SK-N-SH (cell line): Measurements from ENCODE around the gene PUSL1. TPM values are rescaled to one million over a fixed set of nuclear protein-coding genes. Genes with fewer than 3 reads are reported as not detected.

Experiments used
- CTCF ChIA-PET: fragments of 300-600, 350-600 bp; formaldehyde crosslinking; extraction: SDS; loops from one replicate; lab custom pipeline; 2021; lab: Yijun Ruan, JAX
- POLR2A ChIA-PET: fragments of 350-600 bp; sonication (Branson Sonifier 250); formaldehyde crosslinking; extraction: SDS; loops from one replicate; lab custom pipeline; 2020; ENCODE audit warnings: antibody characterized with exemption, inconsistent platforms; lab: Yijun Ruan, JAX
- DNase-seq: peaks from one replicate; pipeline ENCODE4 v3.0.0; 2012
- H2AFZ ChIP-seq: fragments of 200-600 bp; sonication (generic); 2 replicates; pipeline ENCODE4 v1.8.1; 2016; ENCODE audit warnings: antibody characterized with exemption, mild to moderate bottlenecking, low read depth
- H3F3A ChIP-seq: fragments of 200-600 bp; sonication (generic); replicated peaks from 2 replicates; pipeline ENCODE3; 2016; ENCODE audit warnings: antibody characterized with exemption, mild to moderate bottlenecking; ENCODE audit not compliant: insufficient read depth
- H3K27ac ChIP-seq, 2 experiments: fragments of 200-500 bp in 1 of 2; fragments of 200-600 bp in 1 of 2; sonication (Bioruptor generic) in 1 of 2; sonication (generic), shearing (Covaris generic) in 1 of 2; 2 replicates each; pipeline versions ENCODE4 v1.5.1 to v1.6.1; 2014 to 2016; ENCODE audit warnings: low read depth in 2 of 2, inconsistent platforms in 1 of 2, low read length in 1 of 2, mild to moderate bottlenecking in 1 of 2, mixed read lengths in 1 of 2
- H3K27me3 ChIP-seq: fragments of 200-600 bp; sonication (generic), shearing (Covaris generic); 2 replicates; pipeline ENCODE4 v1.6.1; 2016; ENCODE audit warnings: mixed run types; ENCODE audit not compliant: insufficient read depth
- H3K36me3 ChIP-seq, 2 experiments: fragments of 200-500 bp in 1 of 2; fragments of 200-600 bp in 1 of 2; sonication (Bioruptor generic) in 1 of 2; sonication (generic) in 1 of 2; replicated peaks in 1 of 2; 2 replicates each; pipeline versions ENCODE3 to v1.5.1; 2014 to 2016; ENCODE audit warnings: low read length in 1 of 2, mild to moderate bottlenecking in 1 of 2; ENCODE audit not compliant: insufficient read depth in 2 of 2, control insufficient read depth in 1 of 2
- H3K4me1 ChIP-seq, 2 experiments: fragments of 200-500 bp in 1 of 2; fragments of 200-600 bp in 1 of 2; sonication (Bioruptor generic) in 1 of 2; sonication (generic), shearing (Covaris generic) in 1 of 2; 2 replicates each; pipeline versions ENCODE4 v1.5.1 to v1.6.1; 2014 to 2016; ENCODE audit warnings: low read depth in 1 of 2, low read length in 1 of 2, mixed run types in 1 of 2; ENCODE audit not compliant: insufficient read depth in 2 of 2, control insufficient read depth in 1 of 2
- H3K4me2 ChIP-seq: fragments of 200-600 bp; sonication (generic), shearing (Covaris generic); 2 replicates; pipeline ENCODE4 v1.6.1; 2017; ENCODE audit warnings: mixed run types
- H3K4me3 ChIP-seq, 2 experiments: fragments of 200-500 bp in 1 of 2; fragments of 200-600 bp in 1 of 2; sonication (Bioruptor generic) in 1 of 2; sonication (generic), shearing (Covaris generic) in 1 of 2; 2 replicates each; pipeline versions ENCODE4 v1.5.1 to v1.8.1; 2014 to 2016; ENCODE audit warnings: low read depth in 2 of 2, inconsistent platforms in 1 of 2, low read length in 1 of 2, mild to moderate bottlenecking in 1 of 2, mixed read lengths in 1 of 2, moderate library complexity in 1 of 2
- H3K79me2 ChIP-seq: fragments of 200-600 bp; sonication (generic); 2 replicates; pipeline ENCODE4 v1.8.1; 2017; ENCODE audit warnings: mild to moderate bottlenecking; ENCODE audit not compliant: insufficient read depth
- H3K9ac ChIP-seq: fragments of 200-600 bp; sonication (generic); 2 replicates; pipeline ENCODE4 v1.6.1; 2017; ENCODE audit warnings: mixed run types
- H3K9me2 ChIP-seq: fragments of 200-600 bp; sonication (generic); 2 replicates; pipeline ENCODE4 v1.6.1; 2017; ENCODE audit warnings: mixed run types
- H3K9me3 ChIP-seq: fragments of 200-600 bp; sonication (generic); 2 replicates; pipeline ENCODE4 v1.6.1; 2017; ENCODE audit warnings: mixed run types, mild to moderate bottlenecking, moderate library complexity
- H4K20me1 ChIP-seq: fragments of 200-600 bp; sonication (generic); 2 replicates; pipeline ENCODE4 v1.6.1; 2017; ENCODE audit warnings: mild to moderate bottlenecking, mixed run types; ENCODE audit not compliant: insufficient read depth
- CHD2 ChIP-seq: fragments of 150-350 bp; IDR thresholded peaks from 2 replicates; pipeline ENCODE4 v1.6.1; 2018; ENCODE audit warnings: low read length; ENCODE audit not compliant: partially characterized antibody
- ELF1 ChIP-seq: IDR thresholded peaks from 2 replicates; pipeline ENCODE4 v1.4.0; 2012
- EZH2phosphoT487 ChIP-seq: fragments of 200-600 bp; sonication (generic); IDR thresholded peaks from 2 replicates; pipeline ENCODE4 v1.6.1; 2017; ENCODE audit warnings: low read depth, mixed run types, mild to moderate bottlenecking, antibody characterized with exemption, moderate library complexity, borderline replicate concordance
- FOSL2 ChIP-seq: IDR thresholded peaks from 2 replicates; pipeline ENCODE4 v1.4.0; 2012; ENCODE audit warnings: low read depth, mild to moderate bottlenecking, moderate library complexity, borderline replicate concordance
- FOXJ3 ChIP-seq: sonication (generic); formaldehyde crosslinking; IDR thresholded peaks from 2 replicates; pipeline ENCODE4 v1.5.1; 2020; ENCODE audit warnings: mild to moderate bottlenecking, missing genetic modification reagents
- GABPA ChIP-seq: IDR thresholded peaks from 2 replicates; pipeline ENCODE4 v1.4.0; 2012; ENCODE audit warnings: low read depth, mild to moderate bottlenecking
- GATA2 ChIP-seq: sonication (generic); formaldehyde crosslinking; IDR thresholded peaks from 2 replicates; pipeline ENCODE4 v1.5.0; 2020; ENCODE audit warnings: mild to moderate bottlenecking, missing genetic modification reagents
- IRF3 ChIP-seq: fragments of 150-350 bp; IDR thresholded peaks from 2 replicates; pipeline ENCODE4 v1.6.1; 2016; ENCODE audit warnings: mild to moderate bottlenecking, low read depth, low read length
- MAX ChIP-seq: IDR thresholded peaks from 2 replicates; pipeline ENCODE4 v1.4.0; 2012; ENCODE audit warnings: low read depth
- MEF2A ChIP-seq: IDR thresholded peaks from 2 replicates; pipeline ENCODE4 v1.4.0; 2012; ENCODE audit warnings: low read depth, borderline replicate concordance
- MXI1 ChIP-seq: IDR thresholded peaks from 2 replicates; pipeline ENCODE4 v1.6.1; 2012; ENCODE audit warnings: mild to moderate bottlenecking, low read depth, low read length, improper control_type of control experiment
- NFIC ChIP-seq: IDR thresholded peaks from 2 replicates; pipeline ENCODE4 v1.4.0; 2012; ENCODE audit warnings: borderline replicate concordance
- NRF1 ChIP-seq: IDR thresholded peaks from 2 replicates; pipeline ENCODE4 v1.6.1; 2012; ENCODE audit warnings: low read depth, mild to moderate bottlenecking, low read length
- PBX3 ChIP-seq: IDR thresholded peaks from 2 replicates; pipeline ENCODE4; 2012
- RAD21 ChIP-seq: IDR thresholded peaks from 2 replicates; pipeline ENCODE4 v1.6.1; 2012; ENCODE audit warnings: mild to moderate bottlenecking, low read length
- RCOR1 ChIP-seq: fragments of 150-350 bp; IDR thresholded peaks from 2 replicates; pipeline ENCODE4 v1.6.1; 2017; ENCODE audit warnings: antibody characterized with exemption, low read length
- RFX5 ChIP-seq: IDR thresholded peaks from 2 replicates; pipeline ENCODE4 v1.6.1; 2012; ENCODE audit warnings: mild to moderate bottlenecking, improper control_type of control experiment, low read length
- RXRA ChIP-seq: IDR thresholded peaks from 2 replicates; pipeline ENCODE4 v1.4.0; 2012; ENCODE audit warnings: low read depth, mild to moderate bottlenecking, borderline replicate concordance
- SIN3A ChIP-seq: IDR thresholded peaks from 2 replicates; pipeline ENCODE4 v1.6.1; 2012; ENCODE audit warnings: low read depth, mild to moderate bottlenecking, low read length, moderate library complexity, borderline replicate concordance
- SMC3 ChIP-seq: IDR thresholded peaks from 2 replicates; pipeline ENCODE4 v1.6.1; 2012; ENCODE audit warnings: low read depth, low read length, improper control_type of control experiment
- TAF1 ChIP-seq: IDR thresholded peaks from 2 replicates; pipeline ENCODE4 v1.6.1; 2012; ENCODE audit warnings: low read depth, mild to moderate bottlenecking, low read length, moderate library complexity, borderline replicate concordance
- USF1 ChIP-seq: IDR thresholded peaks from 2 replicates; pipeline ENCODE4 v1.4.0; 2012; ENCODE audit warnings: low read depth, borderline replicate concordance
- USF2 ChIP-seq: fragments of 150-350 bp; IDR thresholded peaks from 2 replicates; pipeline ENCODE4 v1.6.1; 2017; ENCODE audit warnings: antibody characterized with exemption, low read length, low read depth, borderline replicate concordance
- WGBS: methylation state at CpG from one replicate; pipeline ENCODE4 v1.1.6; 2017; ENCODE audit warnings: low lambda C conversion rate; 5-methylcytosine and 5-hydroxymethylcytosine counted together
- polyA plus RNA-seq, 3 experiments: library from polyadenylated mRNA; depleted of rRNA; stranded (reverse); fragments of >200 nt; gene quantifications; 2 replicates each; pipeline ENCODE4 v1.2.3, GENCODE V29; 2012
- TF ChIP-seq, protein P1 (sequence below): fragments of 200-600 bp; sonication (generic); IDR thresholded peaks from 2 replicates; pipeline ENCODE4 v1.6.1; 2017; ENCODE audit warnings: antibody characterized with exemption, mild to moderate bottlenecking, moderate library complexity
- TF ChIP-seq, protein P2 (sequence below): IDR thresholded peaks from 2 replicates; pipeline ENCODE4 v1.4.0; 2012; ENCODE audit warnings: low read depth, borderline replicate concordance

PUSL1 gene
- polyA plus RNA-seq, 1 of the 3 experiments (the other 2 are of a cell fraction), result 19.0 TPM

GRCh38 chr1:1359664-1360468, 51.5 kb downstream of the PUSL1 start:
- 31% methylated on average over 8 of the region's 28 CpGs for WGBS
- no peak overlapping the region for H3K4me3 ChIP-seq
- H3K4me2 ChIP-seq, result peak overlapping the region; percentile 70
- no peaks in the 10 kb centered on the region for H3K36me3 ChIP-seq
- H4K20me1 ChIP-seq, result no peaks in the 10 kb centered on the region
- H3K9ac ChIP-seq, result peak overlapping the region; percentile 67
- ChIA-PET POLR2A (interaction anchor here (0.7 to 1.6 kb wide), 3 partner anchors 10 to 15 kb away, joined by 3 to 6 read pairs (median 3); partner anchors contain the start of gene AURKAIP1), CTCF (interaction anchor here (0.6 to 3.6 kb wide), 2 partner anchors 8 to 11 kb away, joined by 3 to 37 read pairs; no protein-coding TSS in a partner anchor)
- H2AFZ ChIP-seq, result no peak overlapping the region
- H3K9me2 ChIP-seq, result no peaks in the 10 kb centered on the region
- H3K27me3 ChIP-seq, result no peaks in the 10 kb centered on the region
- peak overlapping the region; percentile 88 to 98 for H3K27ac ChIP-seq
- no peaks in the 10 kb centered on the region for H3K9me3 ChIP-seq
- peaks cover 7% of the 10 kb centered on the region for H3F3A ChIP-seq
- peaks cover 20 to 40% of the 10 kb centered on the region in 2 experiments; a peak in 3 of 4 replicates for H3K4me1 ChIP-seq
- DNase-seq, result peak; percentile 84
- no peaks in the 10 kb centered on the region for H3K79me2 ChIP-seq
- TF ChIP-seq GATA2, result no peak
- peak; percentile 66 for TF ChIP-seq CHD2
- no peak for TF ChIP-seq IRF3
- no peak for TF ChIP-seq USF2
- no peak for TF ChIP-seq RAD21
- no peak for TF ChIP-seq RXRA
- TF ChIP-seq, protein P1, sequence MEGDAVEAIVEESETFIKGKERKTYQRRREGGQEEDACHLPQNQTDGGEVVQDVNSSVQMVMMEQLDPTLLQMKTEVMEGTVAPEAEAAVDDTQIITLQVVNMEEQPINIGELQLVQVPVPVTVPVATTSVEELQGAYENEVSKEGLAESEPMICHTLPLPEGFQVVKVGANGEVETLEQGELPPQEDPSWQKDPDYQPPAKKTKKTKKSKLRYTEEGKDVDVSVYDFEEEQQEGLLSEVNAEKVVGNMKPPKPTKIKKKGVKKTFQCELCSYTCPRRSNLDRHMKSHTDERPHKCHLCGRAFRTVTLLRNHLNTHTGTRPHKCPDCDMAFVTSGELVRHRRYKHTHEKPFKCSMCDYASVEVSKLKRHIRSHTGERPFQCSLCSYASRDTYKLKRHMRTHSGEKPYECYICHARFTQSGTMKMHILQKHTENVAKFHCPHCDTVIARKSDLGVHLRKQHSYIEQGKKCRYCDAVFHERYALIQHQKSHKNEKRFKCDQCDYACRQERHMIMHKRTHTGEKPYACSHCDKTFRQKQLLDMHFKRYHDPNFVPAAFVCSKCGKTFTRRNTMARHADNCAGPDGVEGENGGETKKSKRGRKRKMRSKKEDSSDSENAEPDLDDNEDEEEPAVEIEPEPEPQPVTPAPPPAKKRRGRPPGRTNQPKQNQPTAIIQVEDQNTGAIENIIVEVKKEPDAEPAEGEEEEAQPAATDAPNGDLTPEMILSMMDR, result no peak
- TF ChIP-seq NRF1, result no peak
- TF ChIP-seq SMC3, result no peak
- no peak for TF ChIP-seq NFIC
- no peak for TF ChIP-seq EZH2phosphoT487
- no peak for TF ChIP-seq USF1
- TF ChIP-seq RFX5, result no peak
- TF ChIP-seq FOSL2, result no peak
- TF ChIP-seq, protein P2, sequence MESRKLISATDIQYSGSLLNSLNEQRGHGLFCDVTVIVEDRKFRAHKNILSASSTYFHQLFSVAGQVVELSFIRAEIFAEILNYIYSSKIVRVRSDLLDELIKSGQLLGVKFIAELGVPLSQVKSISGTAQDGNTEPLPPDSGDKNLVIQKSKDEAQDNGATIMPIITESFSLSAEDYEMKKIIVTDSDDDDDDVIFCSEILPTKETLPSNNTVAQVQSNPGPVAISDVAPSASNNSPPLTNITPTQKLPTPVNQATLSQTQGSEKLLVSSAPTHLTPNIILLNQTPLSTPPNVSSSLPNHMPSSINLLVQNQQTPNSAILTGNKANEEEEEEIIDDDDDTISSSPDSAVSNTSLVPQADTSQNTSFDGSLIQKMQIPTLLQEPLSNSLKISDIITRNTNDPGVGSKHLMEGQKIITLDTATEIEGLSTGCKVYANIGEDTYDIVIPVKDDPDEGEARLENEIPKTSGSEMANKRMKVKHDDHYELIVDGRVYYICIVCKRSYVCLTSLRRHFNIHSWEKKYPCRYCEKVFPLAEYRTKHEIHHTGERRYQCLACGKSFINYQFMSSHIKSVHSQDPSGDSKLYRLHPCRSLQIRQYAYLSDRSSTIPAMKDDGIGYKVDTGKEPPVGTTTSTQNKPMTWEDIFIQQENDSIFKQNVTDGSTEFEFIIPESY, result no peak
- TF ChIP-seq MAX, result peak; percentile 79
- TF ChIP-seq MXI1, result no peak
- TF ChIP-seq FOXJ3 (CRISPR knock-in tag), result no peak
- no peak for TF ChIP-seq GABPA
- TF ChIP-seq RCOR1, result no peak
- no peak for TF ChIP-seq ELF1
- no peak for TF ChIP-seq SIN3A
- TF ChIP-seq PBX3, result no peak
- no peak for TF ChIP-seq TAF1
- TF ChIP-seq MEF2A, result no peak
